ENCODE results near the gene SPHK1. TPM values are rescaled to one million over a fixed set of nuclear protein-coding genes. Genes with fewer than 3 reads are reported as not detected.

The SPHK1 gene
- total and polyA plus RNA-seq, 5 donors, result 3.5 to 13.6 (median 3.8) TPM

GRCh38 chr17:76386966-76387765, 2.8 kb downstream of the SPHK1 start:
- Histone ChIP-seq H3K27me3 (ENCODE audit: control insufficient read depth, insufficient read depth) (no peaks in the 10 kb centered on the region), H3K27ac (ENCODE audit: low read length) (no peak overlapping the region), H3K9me3 (ENCODE audit: control insufficient read depth, low read length) (no peaks in the 10 kb centered on the region), H3K4me3 (ENCODE audit: low read length) (no peak overlapping the region), H3K4me1 (ENCODE audit: control insufficient read depth, insufficient read depth, low read length) (no peaks in the 10 kb centered on the region)
- intact Hi-C loops (cut with DNase I), result no loop called here
- ATAC-seq (no peak), DNase-seq (no peak)
- WGBS, result 95% methylated on average over 31 of the region's 31 CpGs

- H3K4me3 ChIP-seq (ENCODE audit: low read length), result no peak overlapping the region
- intact Hi-C loops (cut with DNase I), result no loop called here
- no peaks in the 10 kb centered on the region for H3K27me3 ChIP-seq (ENCODE audit: control insufficient read depth, insufficient read depth)
- H3K9me3 ChIP-seq (ENCODE audit: control insufficient read depth, low read length), result no peaks in the 10 kb centered on the region
- 75% methylated on average over 16 of the region's 16 CpGs for WGBS
- no peak for DNase-seq
- H3K4me1 ChIP-seq (ENCODE audit: control insufficient read depth, insufficient read depth, low read length), result no peaks in the 10 kb centered on the region
- ATAC-seq, result no peak
- H3K27ac ChIP-seq (ENCODE audit: low read length), result no peak overlapping the region
Observed at GRCh38 chr17:76388966-76389888, 4.8 kb downstream of the SPHK1 start.

GRCh38 chr17:76390003-76390421, 5.6 kb downstream of the SPHK1 start:
- WGBS, result 69% methylated on average over 11 of the region's 11 CpGs
- DNase-seq (peak in 1 of 3 donors; percentile 40), ATAC-seq (no peak)
- Histone ChIP-seq H3K4me3 (ENCODE audit: low read length) (no peak overlapping the region), H3K4me1 (ENCODE audit: control insufficient read depth, insufficient read depth, low read length) (no peaks in the 10 kb centered on the region), H3K27me3 (ENCODE audit: control insufficient read depth, insufficient read depth) (no peaks in the 10 kb centered on the region), H3K9me3 (ENCODE audit: control insufficient read depth, low read length) (no peaks in the 10 kb centered on the region), H3K27ac (ENCODE audit: low read length) (no peak overlapping the region)
- intact Hi-C loops (cut with DNase I), result loop anchor here in 1 of 4 donors (5.0 kb wide), 1 partner anchor 78 kb away; no protein-coding TSS in a partner anchor

GRCh38 chr17:76391200-76391715, 6.8 kb downstream of the SPHK1 start:
- Histone ChIP-seq H3K27me3 (ENCODE audit: control insufficient read depth, insufficient read depth) (no peaks in the 10 kb centered on the region), H3K27ac (ENCODE audit: low read length) (no peak overlapping the region), H3K4me3 (ENCODE audit: low read length) (no peak overlapping the region), H3K4me1 (ENCODE audit: control insufficient read depth, insufficient read depth, low read length) (no peaks in the 10 kb centered on the region), H3K9me3 (ENCODE audit: control insufficient read depth, low read length) (no peaks in the 10 kb centered on the region)
- ATAC-seq (no peak), DNase-seq (peak in 2 of 3 donors; percentile 51 to 53)
- 92% methylated on average over 21 of the region's 21 CpGs for WGBS
- intact Hi-C loops (cut with DNase I), result loop anchor here in 1 of 4 donors (5.0 kb wide), 1 partner anchor 79 kb away; no protein-coding TSS in a partner anchor

GRCh38 chr17:76394166-76394565, 9.8 kb downstream of the SPHK1 start:
- Histone ChIP-seq H3K4me1 (ENCODE audit: control insufficient read depth, insufficient read depth, low read length) (no peaks in the 10 kb centered on the region), H3K27ac (ENCODE audit: low read length) (no peak overlapping the region), H3K4me3 (ENCODE audit: low read length) (no peak overlapping the region), H3K27me3 (ENCODE audit: control insufficient read depth, insufficient read depth) (no peaks in the 10 kb centered on the region), H3K9me3 (ENCODE audit: control insufficient read depth, low read length) (no peaks in the 10 kb centered on the region)
- intact Hi-C loops (cut with DNase I), result loop anchor here in 1 of 4 donors (5.0 kb wide), 1 partner anchor 82 kb away; no protein-coding TSS in a partner anchor
- DNase-seq, result peak in 1 of 3 donors; percentile 14
- WGBS, result 90% methylated on average over 10 of the region's 10 CpGs
- ATAC-seq, result no peak

GRCh38 chr17:76395980-76396379, 11.6 kb downstream of the SPHK1 start:
- WGBS, result 94% methylated on average over 15 of the region's 15 CpGs
- DNase-seq (peak in 2 of 3 donors; percentile 34 to 55), ATAC-seq (no peak)
- intact Hi-C loops (cut with DNase I), result loop anchor here (5.0 kb wide), 2 partner anchors 89 to 94 kb away; partner anchors contain the start of gene QRICH2 (in 2 of the 4)
- H3K27ac ChIP-seq (ENCODE audit: low read length), result no peak overlapping the region
- no peaks in the 10 kb centered on the region for H3K9me3 ChIP-seq (ENCODE audit: control insufficient read depth, low read length)
- H3K4me1 ChIP-seq (ENCODE audit: control insufficient read depth, insufficient read depth, low read length), result no peaks in the 10 kb centered on the region
- H3K4me3 ChIP-seq (ENCODE audit: low read length), result no peak overlapping the region
- no peaks in the 10 kb centered on the region for H3K27me3 ChIP-seq (ENCODE audit: control insufficient read depth, insufficient read depth)

- WGBS, result 85% methylated on average over 8 of the region's 8 CpGs
- Histone ChIP-seq H3K4me1 (ENCODE audit: control insufficient read depth, insufficient read depth, low read length) (no peaks in the 10 kb centered on the region), H3K27me3 (ENCODE audit: control insufficient read depth, insufficient read depth) (no peaks in the 10 kb centered on the region), H3K4me3 (ENCODE audit: low read length) (no peak overlapping the region), H3K9me3 (ENCODE audit: control insufficient read depth, low read length) (no peaks in the 10 kb centered on the region), H3K27ac (ENCODE audit: low read length) (no peak overlapping the region)
- ATAC-seq (no peak), DNase-seq (peak in 1 of 3 donors; percentile 30)
- intact Hi-C loops (cut with DNase I), result loop anchor here (5.0 kb wide), 2 partner anchors 90 to 95 kb away; partner anchors contain the start of gene QRICH2 (in 2 of the 4)
Observed at GRCh38 chr17:76397184-76397583, 12.8 kb downstream of the SPHK1 start.

- DNase-seq (peak; percentile 89 to 97 (median 95)), ATAC-seq (peak; percentile 76 to 77)
- Histone ChIP-seq H3K4me3 (ENCODE audit: low read length) (no peak overlapping the region), H3K27ac (ENCODE audit: low read length) (no peak overlapping the region), H3K4me1 (ENCODE audit: control insufficient read depth, insufficient read depth, low read length) (no peaks in the 10 kb centered on the region), H3K9me3 (ENCODE audit: control insufficient read depth, low read length) (no peaks in the 10 kb centered on the region), H3K27me3 (ENCODE audit: control insufficient read depth, insufficient read depth) (no peaks in the 10 kb centered on the region)
- 50% methylated on average over 16 of the region's 16 CpGs for WGBS
- intact Hi-C loops (cut with DNase I), result loop anchor here (5.0 kb wide), 2 partner anchors 91 to 96 kb away; partner anchors contain the start of gene QRICH2 (in 2 of the 4)
Observed at GRCh38 chr17:76397687-76398522, 13.5 kb downstream of the SPHK1 start.

GRCh38 chr17:76398523-76399174, 14.2 kb downstream of the SPHK1 start:
- WGBS, result 81% methylated on average over 20 of the region's 20 CpGs

More at GRCh38 chr17:76398523-76399174, 14.2 kb downstream of the SPHK1 start:
- no peak overlapping the region for H3K4me3 ChIP-seq (ENCODE audit: low read length)
- ATAC-seq (peak; percentile 5 to 6), DNase-seq (peak in 1 of 3 donors; percentile 44)
- intact Hi-C loops (cut with DNase I), result loop anchor here (5.0 kb wide), 2 partner anchors 91 to 96 kb away; partner anchors contain the start of gene QRICH2 (in 2 of the 4)
- H3K27me3 ChIP-seq (ENCODE audit: control insufficient read depth, insufficient read depth), result no peaks in the 10 kb centered on the region
- no peaks in the 10 kb centered on the region for H3K4me1 ChIP-seq (ENCODE audit: control insufficient read depth, insufficient read depth, low read length)
- no peaks in the 10 kb centered on the region for H3K9me3 ChIP-seq (ENCODE audit: control insufficient read depth, low read length)
- no peak overlapping the region for H3K27ac ChIP-seq (ENCODE audit: low read length)
